Endodermal cell (in vitro differentiated cells): ENCODE measurements around the gene NDST3. TPM values are rescaled to one million over a fixed set of nuclear protein-coding genes. Genes with fewer than 3 reads are reported as not detected.
A peak's percentile ranks its signal among the peaks of the same experiment; 100 is the strongest.

Experiments used
- DNase-seq: peaks from one replicate; pipeline ENCODE4 v3.0.0-alpha.2; 2017
- H3K27ac ChIP-seq: 2 replicates; pipeline ENCODE4 v1.5.1; 2013; ENCODE audit warnings: mild to moderate bottlenecking, low read depth, low read length, moderate library complexity
- H3K27me3 ChIP-seq: 2 replicates; pipeline ENCODE4 v1.6.1; 2013; ENCODE audit warnings: mild to moderate bottlenecking, low read length, moderate library complexity; ENCODE audit not compliant: insufficient read depth, control insufficient read depth, poor library complexity, severe bottlenecking
- H3K36me3 ChIP-seq: 2 replicates; pipeline ENCODE4 v1.7.0; 2013; ENCODE audit warnings: mild to moderate bottlenecking, low read length, moderate library complexity; ENCODE audit not compliant: control insufficient read depth, insufficient read depth
- H3K4me1 ChIP-seq: one replicate; pipeline ENCODE4 v1.7.0; 2013; ENCODE audit warnings: low read length; ENCODE audit not compliant: control insufficient read depth, insufficient read depth
- H3K4me3 ChIP-seq: 2 replicates; pipeline ENCODE4 v1.5.1; 2013; ENCODE audit warnings: mild to moderate bottlenecking, low read length, moderate library complexity
- H3K9ac ChIP-seq: 2 replicates; pipeline ENCODE4 v1.6.1; 2013; ENCODE audit warnings: mild to moderate bottlenecking, low read length, moderate library complexity; ENCODE audit not compliant: poor library complexity, severe bottlenecking; ENCODE audit errors: extremely low read depth
- H3K9me3 ChIP-seq: 2 replicates; pipeline ENCODE4 v1.6.1; 2013; ENCODE audit warnings: mild to moderate bottlenecking, low read length, moderate library complexity; ENCODE audit not compliant: control insufficient read depth
- H3K27ac Mint-ChIP-seq: 2 replicates; pipeline ENCODE4 v1.8.0; 2020; ENCODE audit warnings: mixed read lengths
- H3K27me3 Mint-ChIP-seq: 2 replicates; pipeline ENCODE4 v1.8.0; 2021; ENCODE audit warnings: mild to moderate bottlenecking, mixed read lengths; ENCODE audit not compliant: insufficient read depth
- H3K36me3 Mint-ChIP-seq: 2 replicates; pipeline ENCODE4 v1.8.0; 2020; ENCODE audit warnings: low read depth, mixed read lengths
- H3K4me1 Mint-ChIP-seq: 2 replicates; pipeline ENCODE4 v1.8.0; 2020; ENCODE audit warnings: mixed read lengths
- H3K4me3 Mint-ChIP-seq: 2 replicates; pipeline ENCODE4 v1.8.0; 2020; ENCODE audit warnings: mild to moderate bottlenecking, moderate library complexity, mixed read lengths
- H3K9me3 Mint-ChIP-seq: 2 replicates; pipeline ENCODE4 v1.8.0; 2020; ENCODE audit warnings: mild to moderate bottlenecking, mixed read lengths
- WGBS, 2 experiments: methylation state at CpG; one replicate each; pipeline versions ENCODE4 v1.1.5 to v1.1.7; 2013; ENCODE audit warnings: missing lambda C conversion rate in 2 of 2, mixed read lengths in 1 of 2; ENCODE audit not compliant: insufficient coverage in 1 of 2, insufficient read length in 1 of 2; 5-methylcytosine and 5-hydroxymethylcytosine counted together
- long read RNA-seq, 4 experiments: library from polyadenylated mRNA in 2 of 4; library from RNA in 1 of 4; library from capped mRNA in 1 of 4; stranded (forward) in 3 of 4; unstranded in 1 of 4; transcript quantifications; one replicate each; pipeline ENCODE4 v2.0.0, GENCODE V29; 2020 to 2021; ENCODE audit warnings: inconsistent platforms in 1 of 4
- polyA plus RNA-seq, 2 experiments: library from polyadenylated mRNA; stranded (reverse); fragments of 50-300 nt; gene quantifications; one replicate each; pipeline ENCODE4 v1.2.3, GENCODE V29; 2013
- total RNA-seq, 2 donors: library from RNA; stranded (reverse); fragmentation: NEBNext Ultra II Directional in 1 of 2; extraction: Animal tissue kit (Norgen Biotek cat#: 25700) in 1 of 2; gene quantifications; 2 replicates in 1 of 2; 3 replicates in 1 of 2; pipeline ENCODE4 v1.2.1, GENCODE V29; 2021
- TF ChIP-seq, protein P1 (sequence below): fragments of 200-600 bp; sonication (generic); conservative IDR thresholded peaks from 2 replicates; pipeline ENCODE4 v1.5.0; 2021; ENCODE audit warnings: antibody characterized with exemption, mild to moderate bottlenecking

The NDST3 gene
- total RNA-seq, result under 1 TPM; 0.62 to 0.71 TPM
- polyA plus RNA-seq (2013, experiment 1 of 2), result 4.2 TPM
- polyA plus RNA-seq (2013, experiment 2 of 2), result 3.4 TPM
- long read RNA-seq, experiment 1, partial matches to known transcripts, result 0 of 1 reads
- long read RNA-seq, experiment 1, other reads (novel, unspliced or antisense), result 0 of 1 reads
- long read RNA-seq, experiment 2, partial matches to known transcripts, result 0 of 1 reads
- long read RNA-seq, experiment 2, other reads (novel, unspliced or antisense), result 0 of 1 reads
- long read RNA-seq, experiment 3, partial matches to known transcripts, result 0 of 1 reads
- long read RNA-seq, experiment 3, other reads (novel, unspliced or antisense), result 0 of 1 reads
- long read RNA-seq, experiment 4, result 0 reads

DNA sequence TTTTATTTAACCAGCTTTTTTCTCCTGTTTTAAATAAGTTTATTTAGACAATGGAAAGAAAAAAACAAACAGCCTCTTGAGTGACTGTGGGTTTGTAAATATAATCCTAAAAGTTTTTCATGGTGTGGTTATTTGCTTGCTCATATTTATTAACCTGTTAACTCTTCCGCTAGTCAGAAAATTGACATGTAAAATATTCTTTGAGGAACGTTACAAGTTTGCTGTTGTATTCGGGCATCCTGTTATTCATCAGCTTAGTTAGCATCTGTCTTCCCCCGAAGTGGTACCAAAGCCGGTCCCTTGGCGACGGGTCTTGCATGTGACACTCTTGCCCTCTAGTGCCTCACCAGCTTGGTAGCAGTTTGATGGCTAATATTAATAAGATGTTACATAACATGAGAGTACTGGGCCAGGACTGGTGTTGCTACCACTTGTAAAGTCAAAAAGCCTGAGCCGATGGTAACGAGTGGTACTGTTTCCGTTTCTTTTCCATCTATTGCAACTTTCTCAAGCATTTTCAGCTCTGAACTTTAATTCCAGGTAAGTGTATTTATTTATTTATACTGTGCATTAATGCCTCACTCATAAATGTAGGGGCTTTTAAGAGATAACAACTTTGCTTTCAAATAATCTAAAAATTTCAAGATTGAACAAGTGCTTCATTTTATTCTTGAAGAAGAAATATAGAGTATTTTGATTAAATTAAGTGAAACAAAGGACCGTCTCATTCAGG is at the start of gene NDST3:
Gene NDST3, plus strand, starts transcription at position 434 of the 733 bp plus-strand sequence. CDS start 19,425 bp downstream, outside the sequence.
- TF ChIP-seq, protein P1, sequence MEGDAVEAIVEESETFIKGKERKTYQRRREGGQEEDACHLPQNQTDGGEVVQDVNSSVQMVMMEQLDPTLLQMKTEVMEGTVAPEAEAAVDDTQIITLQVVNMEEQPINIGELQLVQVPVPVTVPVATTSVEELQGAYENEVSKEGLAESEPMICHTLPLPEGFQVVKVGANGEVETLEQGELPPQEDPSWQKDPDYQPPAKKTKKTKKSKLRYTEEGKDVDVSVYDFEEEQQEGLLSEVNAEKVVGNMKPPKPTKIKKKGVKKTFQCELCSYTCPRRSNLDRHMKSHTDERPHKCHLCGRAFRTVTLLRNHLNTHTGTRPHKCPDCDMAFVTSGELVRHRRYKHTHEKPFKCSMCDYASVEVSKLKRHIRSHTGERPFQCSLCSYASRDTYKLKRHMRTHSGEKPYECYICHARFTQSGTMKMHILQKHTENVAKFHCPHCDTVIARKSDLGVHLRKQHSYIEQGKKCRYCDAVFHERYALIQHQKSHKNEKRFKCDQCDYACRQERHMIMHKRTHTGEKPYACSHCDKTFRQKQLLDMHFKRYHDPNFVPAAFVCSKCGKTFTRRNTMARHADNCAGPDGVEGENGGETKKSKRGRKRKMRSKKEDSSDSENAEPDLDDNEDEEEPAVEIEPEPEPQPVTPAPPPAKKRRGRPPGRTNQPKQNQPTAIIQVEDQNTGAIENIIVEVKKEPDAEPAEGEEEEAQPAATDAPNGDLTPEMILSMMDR, result peak; percentile 82
- Histone ChIP-seq H3K36me3 (no peaks in the 10 kb centered on the region), H3K4me1 (no peaks in the 10 kb centered on the region), H3K27ac (peak within 1 kb of the TSS; percentile 13), H3K9ac (no peak within 1 kb of the TSS), H3K4me3 (peak within 1 kb of the TSS; percentile 69), H3K9me3 (no peaks in the 10 kb centered on the region), H3K27me3 (peaks cover 17% of the 10 kb centered on the region)
- Mint-ChIP-seq H3K36me3 (no peaks in the 10 kb centered on the region), H3K4me1 (no peaks in the 10 kb centered on the region), H3K9me3 (no peaks in the 10 kb centered on the region), H3K27me3 (peaks cover 23% of the 10 kb centered on the region), H3K4me3 (peak within 1 kb of the TSS; percentile 52), H3K27ac (no peak within 1 kb of the TSS)
- peak; percentile 88 for DNase-seq
- WGBS, 2 experiments, result 0 to 20% methylated on average over 3 to 11 of the region's 11 CpGs

DNA sequence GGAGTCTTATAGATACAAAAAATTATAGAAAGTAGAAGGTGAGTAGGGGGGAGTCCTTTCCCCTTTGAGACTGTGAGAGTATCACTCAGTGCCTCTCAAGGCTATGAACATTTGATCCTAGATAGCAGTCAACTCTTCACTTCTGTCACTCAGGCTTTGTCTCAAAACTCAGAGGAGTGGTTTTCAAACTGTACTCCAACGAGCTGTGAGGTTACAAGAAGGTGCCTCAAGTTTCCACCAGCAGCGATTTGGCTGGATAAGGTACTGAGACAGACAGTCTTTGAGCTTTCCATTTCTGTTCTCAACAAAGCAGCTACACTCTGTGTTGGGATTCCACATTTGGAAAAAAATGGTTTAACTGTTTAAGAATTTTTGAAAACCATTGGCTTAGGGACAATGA is 48.0 kb upstream of the NDST3 start:
- H3K4me1 ChIP-seq, result peaks cover 2% of the 10 kb centered on the region
- Mint-ChIP-seq H3K9me3 (no peaks in the 10 kb centered on the region), H3K4me1 (peaks cover 13% of the 10 kb centered on the region), H3K4me3 (no peak overlapping the region), H3K27me3 (no peaks in the 10 kb centered on the region), H3K36me3 (no peaks in the 10 kb centered on the region), H3K27ac (no peak overlapping the region)
- H3K27me3 ChIP-seq, result no peaks in the 10 kb centered on the region
- no peak for DNase-seq
- H3K36me3 ChIP-seq, result no peaks in the 10 kb centered on the region
- no peak overlapping the region for H3K4me3 ChIP-seq
- H3K9me3 ChIP-seq, result no peaks in the 10 kb centered on the region
- 67 to 83% methylated on average over 2 of the region's 2 CpGs for WGBS, 2 experiments
- TF ChIP-seq, protein P1, result no peak
- no peak overlapping the region for H3K9ac ChIP-seq
- no peak overlapping the region for H3K27ac ChIP-seq

GRCh38 chr4:117987464-117987863 is 46.8 kb upstream of the NDST3 start:
- Histone ChIP-seq H3K36me3 (no peaks in the 10 kb centered on the region), H3K27ac (no peak overlapping the region), H3K27me3 (no peaks in the 10 kb centered on the region), H3K9ac (no peak overlapping the region), H3K4me3 (no peak overlapping the region), H3K4me1 (peaks cover 2% of the 10 kb centered on the region), H3K9me3 (no peaks in the 10 kb centered on the region)
- Mint-ChIP-seq H3K27me3 (no peaks in the 10 kb centered on the region), H3K36me3 (no peaks in the 10 kb centered on the region), H3K4me3 (no peak overlapping the region), H3K9me3 (no peaks in the 10 kb centered on the region), H3K4me1 (peaks cover 13% of the 10 kb centered on the region), H3K27ac (no peak overlapping the region)
- TF ChIP-seq, protein P1, result no peak
- DNase-seq, result no peak
- WGBS, 2 experiments, result 53 to 60% methylated on average over 1 of the region's 1 CpG
